ENCODE results near the gene CAMK4.
"Not testable (repeated sequence)": the region's sequence is repeated elsewhere in the genome, so short reads cannot be mapped to it uniquely, and the experiment has no call there.

CAMK4 gene

GRCh38 chr5:111261610-111262009 lies 37.4 kb downstream of the CAMK4 start:
- DNase-seq, result no peak

DNA sequence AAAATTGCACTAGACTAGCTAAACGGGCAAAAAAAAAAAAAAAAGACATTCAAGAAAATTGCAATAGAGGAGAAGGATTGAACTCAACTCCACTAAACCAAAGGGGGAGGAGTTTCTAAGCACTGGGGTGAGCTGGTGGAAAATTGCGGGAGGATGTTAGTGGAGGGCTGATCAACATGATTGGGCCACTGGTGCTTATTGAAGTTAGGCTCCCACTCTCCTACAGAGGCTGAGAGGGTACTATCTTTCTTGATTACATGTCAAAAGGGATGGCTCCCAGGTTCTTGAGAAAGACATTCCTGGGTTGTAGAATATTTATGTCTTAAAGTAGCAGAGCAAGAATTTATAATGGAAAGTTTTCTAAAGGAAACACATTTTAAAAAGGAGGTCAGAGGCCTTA lies 38.0 kb downstream of the CAMK4 start:
- no peak for DNase-seq

DNA sequence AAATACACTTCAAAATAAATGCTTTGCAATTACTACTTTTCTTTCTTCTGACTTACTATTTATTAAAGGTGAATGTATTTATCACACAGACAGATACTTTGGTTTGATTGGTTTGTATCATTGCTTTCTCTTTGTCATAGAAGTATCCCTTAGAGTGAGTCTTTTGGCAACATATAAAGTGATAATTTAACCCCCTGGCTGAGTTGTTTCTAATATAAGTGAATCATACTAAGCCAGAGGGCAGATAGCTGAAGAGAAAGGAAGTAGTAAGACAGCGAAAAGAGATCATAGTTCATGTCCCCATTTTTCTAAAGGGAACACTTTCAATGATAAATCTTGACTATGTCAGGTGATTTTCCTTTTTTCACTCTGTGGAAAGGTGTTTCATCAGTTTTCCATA lies 38.6 kb downstream of the CAMK4 start:
- DNase-seq, result no peak

- DNase-seq, result no peak
These were observed 42.3 kb downstream of the CAMK4 start for GRCh38 chr5:111266491-111266890.

DNA sequence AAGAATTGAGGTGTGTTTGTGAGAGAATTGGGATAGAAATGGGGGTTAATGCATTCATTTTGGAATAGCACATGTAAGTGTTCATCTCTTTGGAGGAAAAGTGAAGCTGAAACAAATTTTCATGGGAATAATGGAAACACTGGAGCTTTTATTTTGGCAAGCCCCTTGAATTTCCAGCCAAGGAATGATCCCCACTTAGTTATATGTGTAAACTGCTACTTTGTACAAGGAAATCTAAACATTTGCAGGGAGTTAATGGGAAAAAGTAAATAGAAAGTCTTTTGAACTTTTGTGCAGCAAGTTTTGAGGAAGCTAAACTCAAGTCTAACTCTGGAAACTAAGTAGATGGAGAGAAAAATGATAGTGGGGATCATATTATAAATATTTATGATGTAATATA lies 44.1 kb downstream of the CAMK4 start:
- no peak for DNase-seq

DNA sequence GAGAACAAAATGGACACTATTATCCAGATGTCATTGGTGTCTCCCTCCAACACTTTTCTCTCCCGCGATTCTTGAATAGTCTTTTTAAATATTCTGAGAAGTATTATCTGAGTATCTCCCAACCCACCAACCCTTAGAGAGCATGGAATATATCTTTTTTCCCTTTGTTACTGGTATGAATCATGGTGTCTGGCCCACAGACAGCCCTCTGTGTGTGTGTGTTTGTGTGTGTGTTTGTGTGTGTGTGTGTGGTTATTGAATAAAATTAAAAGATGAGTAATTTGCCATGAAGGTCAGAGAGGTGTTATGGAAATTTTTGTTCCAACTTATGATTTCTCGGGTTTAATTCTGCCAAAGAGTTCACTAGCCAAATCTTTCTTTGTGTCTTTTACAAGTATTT lies 47.7 kb downstream of the CAMK4 start:
- DNase-seq, result peak; percentile 17 to 36

GRCh38 chr5:111277061-111277460 lies 52.9 kb downstream of the CAMK4 start:
- no peak for DNase-seq

DNA sequence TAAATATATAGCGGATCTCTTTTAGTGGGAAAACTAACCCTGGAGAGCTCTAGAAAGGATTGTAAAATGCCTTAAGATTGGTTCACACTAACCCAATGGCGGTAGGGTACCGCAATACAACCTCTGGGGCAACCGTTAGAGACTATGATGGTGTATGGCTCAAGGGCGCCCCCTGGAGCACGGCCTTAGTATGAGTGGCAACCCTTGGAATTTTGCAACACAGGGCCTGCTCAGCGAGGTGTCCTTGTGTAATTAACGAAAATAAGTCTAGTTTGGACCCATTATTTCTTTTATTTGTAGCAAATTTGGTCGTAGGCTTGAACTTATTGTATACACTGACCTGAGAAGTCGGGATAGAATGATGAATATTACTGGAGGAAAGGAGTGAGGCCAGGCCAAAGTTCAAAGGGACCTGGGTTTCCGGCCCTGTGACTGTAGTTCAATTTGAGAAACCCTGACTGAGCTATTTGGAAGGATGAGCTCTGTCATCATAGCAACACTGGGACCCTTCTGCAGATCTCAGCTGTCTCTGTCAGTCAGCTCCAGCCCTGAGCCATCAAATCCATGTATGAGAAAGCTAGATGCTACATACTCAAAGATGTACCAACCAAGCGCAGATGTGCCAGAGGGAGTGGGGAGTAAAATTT lies 54.8 kb downstream of the CAMK4 start:
- peak; percentile 92 to 95 for DNase-seq

DNA sequence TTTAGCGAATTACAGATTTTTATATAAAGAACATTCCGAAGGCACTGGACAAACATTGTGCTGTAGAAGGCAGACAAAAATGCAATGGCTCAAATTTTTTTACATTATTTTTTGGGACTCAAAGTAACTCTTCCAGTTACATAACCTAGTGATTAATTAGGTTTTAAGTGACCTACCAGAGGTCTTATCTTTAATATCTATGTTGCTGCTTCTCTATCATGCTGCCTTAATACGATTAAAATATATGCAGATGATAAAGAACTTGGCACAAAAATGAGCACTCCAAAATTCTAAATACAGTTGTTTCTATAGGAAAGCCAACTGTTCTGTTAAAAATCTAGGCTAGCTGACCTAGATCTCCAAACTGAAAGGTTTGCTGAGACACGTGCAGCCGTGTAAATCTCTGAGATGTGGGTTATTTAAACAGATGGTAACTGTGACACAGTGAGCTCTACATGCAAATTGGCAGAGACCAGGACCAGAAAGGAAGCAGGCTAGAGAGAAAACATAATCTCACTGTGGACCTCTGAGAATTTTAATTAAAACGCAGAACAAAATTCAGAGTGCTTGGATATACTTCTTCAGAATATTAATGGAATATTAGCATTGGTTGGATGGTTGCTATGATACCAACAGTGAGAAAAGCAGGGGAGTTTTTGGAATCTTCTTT lies 56.2 kb downstream of the CAMK4 start:
- no peak for DNase-seq

DNA sequence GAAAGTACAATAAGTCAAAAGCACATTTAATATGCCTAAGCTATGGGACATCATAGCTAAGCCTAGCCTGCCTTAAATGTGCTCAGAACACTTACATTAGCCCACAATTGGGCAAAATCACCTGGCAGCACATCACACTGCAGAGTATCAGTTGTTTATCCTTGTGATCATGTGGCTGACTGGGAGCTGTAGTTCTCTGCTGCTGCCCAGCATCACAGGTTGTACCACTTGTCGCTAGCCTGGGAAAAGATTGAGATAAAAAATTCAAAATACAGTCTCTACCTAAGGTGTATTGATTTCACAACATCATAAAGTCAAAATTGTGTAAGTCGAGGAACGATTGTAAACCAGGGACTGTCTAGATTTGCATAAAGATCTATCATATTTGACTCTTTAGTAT lies 58.6 kb downstream of the CAMK4 start:
- no peak for DNase-seq

GRCh38 chr5:111284825-111285224 lies 60.6 kb downstream of the CAMK4 start:
- DNase-seq, result no peak

DNA sequence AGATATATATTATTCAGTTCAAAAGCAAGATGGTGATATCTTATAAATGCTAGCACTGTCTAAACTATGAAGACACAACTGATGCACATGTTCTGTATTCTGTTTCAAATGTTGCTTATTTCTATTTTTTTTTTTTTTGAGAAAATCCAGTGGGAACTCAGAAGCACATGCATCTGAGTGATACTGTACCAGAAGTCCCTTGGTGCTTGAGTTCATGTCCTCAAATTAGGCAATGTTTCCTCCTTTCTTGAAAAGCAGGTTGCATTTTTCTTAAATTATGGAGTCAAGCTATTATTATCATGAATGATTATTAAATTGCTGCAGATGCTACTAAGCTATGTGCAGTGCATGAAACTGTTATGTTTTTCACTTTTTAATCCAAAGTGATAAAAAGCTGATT lies 70.4 kb downstream of the CAMK4 start:
- DNase-seq, result no peak

DNA sequence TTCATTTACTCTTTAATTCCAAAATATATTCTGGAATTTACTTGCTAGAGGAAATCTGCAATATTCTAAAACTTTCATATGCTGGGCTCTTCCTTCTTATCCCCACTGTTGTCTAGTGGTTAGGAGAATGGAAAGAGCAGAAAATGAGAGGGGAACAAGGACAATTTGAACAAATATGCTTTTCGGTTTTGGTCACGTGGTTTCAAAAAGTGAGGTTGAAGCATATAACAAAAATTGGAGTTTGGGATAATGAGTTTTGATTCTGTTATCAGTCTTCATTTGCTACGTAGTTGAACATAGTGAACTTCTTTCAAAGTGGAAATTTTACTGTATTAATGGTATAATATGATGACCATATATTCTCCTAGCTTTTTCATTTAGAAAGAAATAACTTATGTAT lies 71.5 kb downstream of the CAMK4 start:
- DNase-seq, result no peak

DNA sequence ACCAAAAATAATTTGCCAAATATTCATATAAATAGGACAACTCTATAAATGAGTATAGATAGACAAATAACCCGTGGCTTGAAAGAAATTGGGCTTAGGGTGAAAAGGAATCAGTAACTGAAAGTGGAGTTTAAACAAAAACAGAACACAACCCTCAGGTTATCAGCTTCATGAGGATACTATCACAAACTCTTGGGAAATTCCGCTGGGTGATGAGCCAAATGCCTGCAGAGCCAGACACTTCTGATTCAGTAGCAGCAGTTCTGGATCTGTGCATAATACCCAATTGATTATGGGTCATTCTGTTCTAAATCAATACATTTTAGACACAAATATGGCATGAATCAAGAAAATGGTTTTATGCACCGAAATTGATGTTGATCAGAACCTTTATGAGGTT lies 72.4 kb downstream of the CAMK4 start:
- DNase-seq, result no peak

DNA sequence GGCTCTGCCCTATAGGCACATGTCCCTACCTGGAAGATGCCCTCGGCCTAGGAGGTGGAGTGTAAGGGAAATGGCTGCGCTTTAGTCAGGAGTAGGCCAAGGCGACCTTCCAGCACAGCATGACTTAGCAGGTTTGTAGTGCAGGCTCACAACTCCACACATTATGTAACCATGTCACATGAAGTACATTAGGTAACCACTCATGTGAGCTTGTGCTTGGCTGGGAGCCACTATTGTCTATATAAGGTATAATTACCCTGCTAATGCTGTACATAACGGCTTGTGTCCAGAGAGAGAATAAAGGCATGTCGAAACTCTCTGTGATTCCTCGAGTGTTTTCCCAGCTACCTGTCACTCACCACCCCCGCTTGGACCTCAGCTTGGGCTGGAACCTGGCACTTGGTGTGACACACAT lies 74.9 kb downstream of the CAMK4 start:
- DNase-seq, result no peak

- DNase-seq, result no peak
These were observed 75.7 kb downstream of the CAMK4 start for GRCh38 chr5:111299831-111300432.

DNA sequence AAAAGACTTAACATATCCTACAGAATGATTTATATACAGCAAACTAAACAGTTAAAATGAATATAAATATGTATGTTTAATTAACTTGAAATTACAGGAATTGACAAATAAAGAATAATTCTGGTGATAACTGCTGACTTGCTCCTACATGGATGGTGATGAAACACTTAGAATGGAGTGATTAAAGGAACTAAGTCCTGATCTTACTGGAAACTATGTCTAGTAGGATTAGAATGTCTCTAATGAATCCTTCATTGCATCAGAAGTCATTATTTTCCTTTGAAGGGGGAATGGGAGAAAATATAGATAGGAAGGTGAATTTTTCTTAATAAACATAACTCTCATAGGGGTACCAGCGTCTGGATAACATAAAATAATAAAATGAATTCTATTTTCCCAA lies 77.1 kb downstream of the CAMK4 start:
- DNase-seq, result no peak

GRCh38 chr5:111302043-111302442 lies 77.9 kb downstream of the CAMK4 start:
- DNase-seq, result not testable (repeated sequence)

- no peak for DNase-seq
These were observed 84.8 kb downstream of the CAMK4 start for GRCh38 chr5:111308951-111309350.

DNA sequence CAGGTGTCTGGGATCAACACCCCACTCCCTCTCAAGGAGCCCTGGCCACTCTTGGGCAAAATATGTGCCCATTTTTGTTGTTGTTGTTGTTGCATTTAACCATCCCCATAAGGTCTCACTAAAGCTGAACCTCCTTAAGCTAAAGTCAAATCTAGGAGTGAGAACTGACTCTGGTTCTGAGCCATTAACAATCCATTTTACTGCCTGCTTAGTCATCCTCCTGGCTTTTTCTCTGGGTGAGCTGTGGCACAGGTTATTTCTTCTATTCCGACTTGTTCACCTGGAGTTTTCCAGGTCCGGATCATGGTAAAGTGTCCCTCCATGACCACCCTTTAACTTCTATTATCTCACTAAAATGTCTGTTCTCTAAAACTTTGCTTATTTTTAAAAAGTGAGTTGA lies 85.2 kb downstream of the CAMK4 start:
- DNase-seq, result no peak

DNA sequence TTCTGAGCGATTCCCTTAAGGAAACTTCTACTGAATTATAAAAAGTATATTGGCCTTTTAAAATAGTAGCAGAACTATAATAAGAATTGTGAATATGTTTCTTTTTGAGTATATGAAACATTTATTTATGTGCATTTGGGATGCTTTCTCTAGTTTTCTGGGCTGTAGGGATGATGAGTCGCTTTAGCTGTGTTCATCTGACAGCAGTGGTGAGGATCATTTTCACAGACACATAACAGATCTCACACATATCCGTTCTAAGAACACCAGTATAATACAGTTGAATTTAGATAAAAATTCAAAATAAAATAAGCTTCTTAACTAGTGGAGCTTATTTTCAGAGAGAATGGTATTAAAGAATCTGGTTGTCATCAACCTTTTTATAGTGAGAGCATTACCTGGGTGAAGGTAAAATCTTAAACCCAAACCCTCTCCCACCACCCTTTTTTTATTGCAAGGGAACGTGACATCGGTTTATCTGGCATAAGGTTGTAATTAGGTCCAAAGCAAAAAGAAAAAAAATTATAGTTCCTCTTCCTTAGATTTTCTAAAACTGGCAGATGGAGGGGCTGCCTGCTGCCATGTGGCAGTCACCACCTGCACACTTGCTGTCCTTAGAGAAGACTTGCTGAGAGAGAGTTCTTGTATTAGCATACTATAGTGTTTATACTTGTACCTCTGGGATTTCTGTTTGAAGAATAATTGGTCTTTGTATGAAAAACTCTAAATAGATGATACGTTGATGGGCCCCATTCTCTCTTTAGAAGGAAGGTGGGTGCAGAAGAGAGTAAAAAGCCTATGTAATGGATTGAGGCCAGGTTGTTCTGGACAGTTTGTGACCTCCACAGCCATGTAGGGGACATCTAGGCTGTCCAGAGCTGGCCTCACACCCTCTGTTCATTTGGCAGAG lies 86.8 kb downstream of the CAMK4 start:
- DNase-seq, result no peak

DNA sequence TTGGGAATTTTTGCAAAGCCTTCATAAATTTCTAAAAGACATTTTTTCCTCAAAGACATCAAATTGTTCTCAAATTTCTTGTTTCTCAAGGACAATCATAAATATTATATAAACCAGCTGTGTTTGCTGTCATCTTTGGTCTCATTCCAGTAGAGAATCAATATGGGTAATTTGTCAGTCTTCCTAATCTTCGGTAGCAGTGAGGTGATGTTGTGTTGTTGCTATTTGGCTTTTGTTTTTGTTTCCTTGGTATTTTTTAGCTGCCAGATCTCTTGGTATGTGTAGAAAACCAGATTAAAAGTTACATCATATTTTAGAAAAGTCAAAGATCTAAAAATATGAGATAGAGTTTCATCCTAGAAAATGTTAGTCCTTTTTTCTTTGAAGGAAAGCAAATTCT lies 87.5 kb downstream of the CAMK4 start:
- DNase-seq, result no peak

GRCh38 chr5:111313017-111313724 lies 89.0 kb downstream of the CAMK4 start:
- no peak for DNase-seq
